RWPE1 (cell line): Measurements from ENCODE around the gene ZDHHC1.

Experiments used
- CTCF ChIA-PET: fragments of 350-600 bp; sonication (Branson Sonifier 250); formaldehyde crosslinking; extraction: SDS; loops from one replicate; lab custom pipeline; 2021; lab: Yijun Ruan, JAX
- POLR2A ChIA-PET: fragments of 400-600 bp; formaldehyde crosslinking; extraction: SDS; loops from one replicate; lab custom pipeline; 2020; ENCODE audit warnings: antibody characterized with exemption; ENCODE audit not compliant: low non-redundant PET; lab: Yijun Ruan, JAX
- DNase-seq: peaks from one replicate; pipeline ENCODE4 v3.0.0; 2012; ENCODE audit warnings: low spot score
- H3K27ac ChIP-seq: fragments of 450-650 bp; 2 replicates; pipeline ENCODE4 v1.5.1; 2017
- CTCF ChIP-seq: fragments of 450-650 bp; conservative IDR thresholded peaks from 2 replicates; pipeline ENCODE4 v1.5.1; 2017; ENCODE audit warnings: low read depth, mild to moderate bottlenecking

Gene ZDHHC1

GRCh38 chr16:67461600-67462278, 45.5 kb upstream of the ZDHHC1 start:
- CTCF ChIA-PET: interaction anchor here (0.7 to 1.6 kb wide), 5 partner anchors 9 to 34 kb away, joined by 3 to 7 read pairs (median 4); no protein-coding TSS in a partner anchor
- DNase-seq: no peak
- no peak for TF ChIP-seq CTCF
- peak overlapping the region; percentile 53 for H3K27ac ChIP-seq
- POLR2A ChIA-PET: no interaction called here

- no peak for TF ChIP-seq CTCF
- ChIA-PET POLR2A (no interaction called here), CTCF (interaction anchor here (1.6 to 1.7 kb wide), 2 partner anchors 14 to 33 kb away, joined by 4 read pairs; no protein-coding TSS in a partner anchor)
- no peak for DNase-seq
- H3K27ac ChIP-seq: peak overlapping the region; percentile 53
Measured at GRCh38 chr16:67460961-67461360, 44.7 kb upstream of the ZDHHC1 start.

- ChIA-PET CTCF (interaction anchor here (1.7 kb wide), 1 partner anchor 32 kb away, joined by 4 read pairs; no protein-coding TSS in a partner anchor), POLR2A (interaction anchor here (0.6 kb wide), 1 partner anchor 340 kb away, joined by 5 read pairs; no protein-coding TSS in a partner anchor)
- no peak for TF ChIP-seq CTCF
- DNase-seq: no peak
- H3K27ac ChIP-seq: peak overlapping the region; percentile 53
Measured at GRCh38 chr16:67460168-67460567, 43.9 kb upstream of the ZDHHC1 start.

- ChIA-PET CTCF (interaction anchor here (1.7 kb wide), 1 partner anchor 32 kb away, joined by 4 read pairs; no protein-coding TSS in a partner anchor), POLR2A (interaction anchor here (0.6 kb wide), 1 partner anchor 377 kb away, joined by 3 read pairs; no protein-coding TSS in a partner anchor)
- no peak for TF ChIP-seq CTCF
- peak overlapping the region; percentile 53 for H3K27ac ChIP-seq
- no peak for DNase-seq
Measured at GRCh38 chr16:67459861-67460150, 43.5 kb upstream of the ZDHHC1 start.

- peak overlapping the region; percentile 53 for H3K27ac ChIP-seq
- ChIA-PET CTCF (interaction anchor here (1.7 kb wide), 1 partner anchor 31 kb away, joined by 4 read pairs; no protein-coding TSS in a partner anchor), POLR2A (interaction anchor here (0.6 kb wide), 2 partner anchors 378 to 693 kb away, joined by 3 read pairs; no protein-coding TSS in a partner anchor)
- no peak for TF ChIP-seq CTCF
- no peak for DNase-seq
Measured at GRCh38 chr16:67459066-67459860, 43.0 kb upstream of the ZDHHC1 start.

- CTCF ChIA-PET: interaction anchor here (0.6 to 0.7 kb wide), 2 partner anchors 21 to 259 kb away, joined by 3 read pairs; partner anchors contain the start of gene ELMO3
- no peak for TF ChIP-seq CTCF
- POLR2A ChIA-PET: interaction anchor here (0.6 kb wide), 1 partner anchor 694 kb away, joined by 3 read pairs; no protein-coding TSS in a partner anchor
Measured at GRCh38 chr16:67458121-67458641, 41.9 kb upstream of the ZDHHC1 start.

More at GRCh38 chr16:67458121-67458641, 41.9 kb upstream of the ZDHHC1 start:
- DNase-seq: no peak
- H3K27ac ChIP-seq: peak overlapping the region; percentile 53
